GM12878 (cell line): ENCODE data around the gene KIF1C. TPM values are rescaled to one million over a fixed set of nuclear protein-coding genes. Genes with fewer than 3 reads are reported as not detected.

Source experiments
- ATAC-seq: fragments of 200-7000 bp; cut with Tn5 transposase; 3 replicates; pipeline ENCODE4 v1.9.1; 2020; ENCODE audit warnings: mild to moderate bottlenecking, moderate library complexity
- BruUV-seq: library from RNA; stranded (reverse); fragments of 400-500 nt; replicated peaks from 2 replicates; lab custom pipeline; 2021; lab: Mats Ljungman, UMichigan
- CTCF ChIA-PET: fragments of 300-600 bp; sonication (Branson Sonifier 250); formaldehyde crosslinking; extraction: SDS; loops from one replicate; lab custom pipeline; 2021; ENCODE audit warnings: inconsistent platforms; lab: Yijun Ruan, JAX
- POLR2A ChIA-PET: fragments of 350-600 bp; formaldehyde crosslinking; extraction: SDS; loops from one replicate; lab custom pipeline; 2021; ENCODE audit warnings: inconsistent platforms; lab: Charles Lee
- RAD21 ChIA-PET: fragments of 300-600 bp; sonication (Branson Sonifier 250); formaldehyde crosslinking; loops from one replicate; lab custom pipeline; 2023; ENCODE audit warnings: antibody characterized with exemption; ENCODE audit not compliant: unreplicated experiment; lab: Charles Lee
- SMC1A ChIA-PET: fragments of 300-600 bp; sonication (Branson Sonifier 250); formaldehyde crosslinking; loops from one replicate; lab custom pipeline; 2023; ENCODE audit not compliant: unreplicated experiment, uncharacterized antibody; lab: Charles Lee
- DNase-seq: peaks from one replicate; pipeline ENCODE4 v3.0.0-alpha.2; 2011; ENCODE audit warnings: low read depth, low spot score
- FAIRE-seq: peaks from 3 replicates; lab custom pipeline; 2011; peaks lifted over from hg19 to GRCh38; lab: Jason Lieb, UNC
- H2AFZ ChIP-seq: 2 replicates; pipeline ENCODE4 v1.6.0; 2011; ENCODE audit warnings: low read depth, low read length, control low read depth; ENCODE audit not compliant: control insufficient read depth
- H3K27ac ChIP-seq: 2 replicates; pipeline ENCODE4 v1.5.1; 2011; ENCODE audit warnings: control low read depth; ENCODE audit not compliant: control insufficient read depth, insufficient read depth
- H3K27me3 ChIP-seq, 2 experiments: replicated peaks in 1 of 2; 2 replicates each; pipeline versions ENCODE4 v1.6.0 to v1.6.1; 2011; ENCODE audit warnings: low read length in 1 of 2; ENCODE audit not compliant: control insufficient read depth in 2 of 2, insufficient read depth in 2 of 2
- H3K36me3 ChIP-seq, 2 experiments: 2 replicates each; pipeline ENCODE4 v1.5.1; 2011; ENCODE audit warnings: low read length in 1 of 2; ENCODE audit not compliant: control insufficient read depth in 2 of 2, insufficient read depth in 2 of 2
- H3K4me1 ChIP-seq: 2 replicates; pipeline ENCODE4 v1.6.1; 2011; ENCODE audit warnings: mild to moderate bottlenecking, low read length, moderate library complexity, mixed read lengths; ENCODE audit not compliant: control insufficient read depth, insufficient read depth
- H3K4me2 ChIP-seq: 2 replicates; pipeline ENCODE4 v1.6.0; 2011; ENCODE audit warnings: control low read depth; ENCODE audit not compliant: control insufficient read depth, insufficient read depth
- H3K4me3 ChIP-seq: fragments of 200-600 bp; sonication (generic); 2 replicates; pipeline ENCODE4 v1.5.1; 2016
- H3K79me2 ChIP-seq: 2 replicates; pipeline ENCODE4 v1.6.0; 2011; ENCODE audit warnings: low read length; ENCODE audit not compliant: control insufficient read depth, insufficient read depth
- H3K9ac ChIP-seq: 2 replicates; pipeline ENCODE4 v1.8.0; 2011; ENCODE audit warnings: low read length, control low read depth, mixed read lengths; ENCODE audit not compliant: control insufficient read depth, insufficient read depth
- H3K9me3 ChIP-seq: replicated peaks from 3 replicates; pipeline ENCODE4 v1.5.1; 2011; ENCODE audit warnings: mild to moderate bottlenecking, low read length; ENCODE audit not compliant: control insufficient read depth, insufficient read depth
- H4K20me1 ChIP-seq: 2 replicates; pipeline ENCODE4 v1.6.0; 2011; ENCODE audit not compliant: control insufficient read depth, insufficient read depth
- ATF7 ChIP-seq: fragments of 450-650 bp; IDR thresholded peaks from 2 replicates; pipeline ENCODE4 v1.6.1; 2016; ENCODE audit warnings: low read depth, mild to moderate bottlenecking
- BRCA1 ChIP-seq: IDR thresholded peaks from 2 replicates; pipeline ENCODE4 v1.6.1; 2011; ENCODE audit warnings: low read depth, low read length, improper control_type of control experiment
- EGR1 ChIP-seq, 2 experiments: IDR thresholded peaks; 1 replicate in 1 of 2; 2 replicates in 1 of 2; pipeline ENCODE4 v1.6.1; 2011 to 2012; ENCODE audit warnings: low read depth in 2 of 2, low read length in 2 of 2, borderline replicate concordance in 1 of 2, mild to moderate bottlenecking in 1 of 2, moderate library complexity in 1 of 2
- HDGF ChIP-seq: fragments of 450-650 bp; IDR thresholded peaks from 2 replicates; pipeline ENCODE4 v1.6.1; 2016; ENCODE audit warnings: antibody characterized with exemption
- IKZF1 ChIP-seq: fragments of 450-650 bp; conservative IDR thresholded peaks from 2 replicates; pipeline ENCODE4 v1.6.1; 2017; ENCODE audit warnings: antibody characterized with exemption, mild to moderate bottlenecking
- KLF5 ChIP-seq: fragments of 450-650 bp; IDR thresholded peaks from 2 replicates; pipeline ENCODE4 v1.6.1; 2014; ENCODE audit warnings: mild to moderate bottlenecking; ENCODE audit not compliant: partially characterized antibody
- MTA2 ChIP-seq: fragments of 450-650 bp; IDR thresholded peaks from 2 replicates; pipeline ENCODE4 v1.6.1; 2016; ENCODE audit warnings: low read depth, mild to moderate bottlenecking, moderate library complexity
- NBN ChIP-seq: fragments of 450-650 bp; IDR thresholded peaks from 2 replicates; pipeline ENCODE4 v1.6.1; 2016
- TCF12 ChIP-seq: IDR thresholded peaks from 2 replicates; pipeline ENCODE4 v1.6.1; 2011; ENCODE audit warnings: low read depth, mild to moderate bottlenecking, low read length
- YBX1 ChIP-seq: fragments of 450-650 bp; IDR thresholded peaks from 2 replicates; pipeline ENCODE4 v1.6.1; 2016; ENCODE audit warnings: antibody characterized with exemption
- WGBS: methylation state at CpG from one replicate; pipeline ENCODE4 v1.1.6; 2016; ENCODE audit warnings: low lambda C conversion rate; ENCODE audit not compliant: insufficient replicate concordance, insufficient coverage; ENCODE audit errors: missing lambda C conversion rate; 5-methylcytosine and 5-hydroxymethylcytosine counted together
- in situ Hi-C: fragments of 300-500 bp; cut with MboI; formaldehyde crosslinking; loops from 9 replicates; pipeline ENCODE4 v1.14.3; 2018; ENCODE audit warnings: mixed read lengths
- intact Hi-C: fragments of 100-400 bp; cut with micrococcal nuclease; formaldehyde crosslinking; loops from one replicate; pipeline ENCODE4 v1.14.2; 2022; ENCODE audit not compliant: unreplicated experiment
- polyA plus RNA-seq, 11 experiments: library from polyadenylated mRNA; depleted of rRNA in 4 of 11; unstranded in 6 of 11; stranded (reverse) in 5 of 11; fragments of >200 nt; fragmentation: Nextera tagmentation in 4 of 11; fragmentation: Illumina TruSeq in 1 of 11; extraction: Ambion mirVana in 4 of 11; extraction: Trizol in 1 of 11; gene quantifications; 1 replicate in 1 of 11; 2 replicates in 10 of 11; pipeline versions ENCODE4 v1.2.1 to v1.2.3, GENCODE V29; 2011 to 2016; ENCODE audit warnings: inconsistent platforms in 2 of 11, missing spikeins in 2 of 11, low read depth in 1 of 11
- total RNA-seq, 4 experiments: library from RNA; depleted of rRNA in 3 of 4; stranded (reverse); fragments of >200 nt in 3 of 4; fragmentation: Illumina TruSeq in 1 of 4; extraction: Trizol in 1 of 4; gene quantifications; 2 replicates each; pipeline versions ENCODE4 v1.2.1 to v1.2.3, GENCODE V29; 2013 to 2021
- TF ChIP-seq, protein P1 (sequence below): fragments of 450-650 bp; IDR thresholded peaks from 2 replicates; pipeline ENCODE4 v1.6.1; 2016; ENCODE audit warnings: mild to moderate bottlenecking
- TF ChIP-seq, protein P2 (sequence below): fragments of 450-650 bp; IDR thresholded peaks from 2 replicates; pipeline ENCODE4 v1.6.1; 2017; ENCODE audit warnings: mild to moderate bottlenecking, low read depth, inconsistent platforms; ENCODE audit not compliant: poor library complexity, severe bottlenecking

The KIF1C gene
- total and polyA plus RNA-seq, 10 of the 15 experiments (the other 5 are each of a cell fraction or from before 2014, with no cell fraction given) = 1.4 to 65.9 (median 21.1) TPM

DNA sequence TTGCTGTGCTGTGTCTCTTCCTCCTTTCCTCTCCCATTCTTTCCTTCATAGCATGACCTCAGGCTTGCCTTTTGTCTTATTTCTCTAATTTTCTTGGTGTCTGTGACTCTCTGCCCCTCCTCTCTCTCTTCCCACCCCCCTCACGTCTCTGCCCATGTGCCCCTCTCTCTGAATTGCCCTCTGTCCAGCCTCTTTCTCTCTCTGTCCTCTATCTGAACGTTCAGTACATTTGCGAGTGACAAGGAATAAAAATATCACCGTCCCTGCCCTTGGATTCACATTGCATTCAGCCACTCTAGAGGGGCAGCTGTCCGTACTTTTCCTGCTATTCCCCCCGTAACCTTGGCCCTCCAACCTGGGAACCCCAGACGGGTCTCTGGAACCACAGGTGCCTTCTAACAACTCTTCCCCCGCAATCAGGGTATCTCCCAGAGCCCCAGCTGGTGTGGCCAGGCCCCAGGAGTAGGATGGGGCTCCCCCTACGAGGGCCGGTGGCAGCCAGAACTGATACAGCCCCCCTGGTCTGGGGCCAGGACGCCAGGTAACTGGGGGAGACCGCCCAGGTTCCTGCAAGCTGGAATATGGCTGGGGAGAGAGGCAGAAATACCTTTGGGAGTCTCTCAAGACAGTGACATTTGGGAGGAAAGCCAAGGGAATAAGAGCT lies 1.8 kb downstream of the KIF1C start:
- TSS peak; percentile 78 for BruUV-seq
- Histone ChIP-seq H3K36me3 (peaks cover 21 to 27% of the 10 kb centered on the region in 2 experiments), H3K4me1 (peaks cover 11% of the 10 kb centered on the region), H3K4me2 (peak overlapping the region; percentile 99), H3K27ac (peak overlapping the region; percentile 76), H4K20me1 (no peaks in the 10 kb centered on the region), H3K9me3 (no peaks in the 10 kb centered on the region), H3K9ac (peak overlapping the region; percentile 87), H3K79me2 (peaks cover 25% of the 10 kb centered on the region), H3K4me3 (peak overlapping the region; percentile 99), H2AFZ (peak overlapping the region; percentile 11; the same call in 1 of the 2 replicates), H3K27me3 (no peaks in the 10 kb centered on the region)
- ATAC-seq (no peak), DNase-seq (no peak), FAIRE-seq (no peak)
- in situ Hi-C loops (no loop called here), intact Hi-C loops (loop anchor here (5.0 kb wide), 1 partner anchor 33 kb away; no protein-coding TSS in a partner anchor)
- POLR2A ChIA-PET = interaction anchor here (0.5 to 3.7 kb wide), 8 partner anchors 10 to 209 kb away, joined by 3 to 22 read pairs (median 4); partner anchors contain the start of genes CAMTA2, PFN1 and ZFP3
- TF ChIP-seq, protein P1, sequence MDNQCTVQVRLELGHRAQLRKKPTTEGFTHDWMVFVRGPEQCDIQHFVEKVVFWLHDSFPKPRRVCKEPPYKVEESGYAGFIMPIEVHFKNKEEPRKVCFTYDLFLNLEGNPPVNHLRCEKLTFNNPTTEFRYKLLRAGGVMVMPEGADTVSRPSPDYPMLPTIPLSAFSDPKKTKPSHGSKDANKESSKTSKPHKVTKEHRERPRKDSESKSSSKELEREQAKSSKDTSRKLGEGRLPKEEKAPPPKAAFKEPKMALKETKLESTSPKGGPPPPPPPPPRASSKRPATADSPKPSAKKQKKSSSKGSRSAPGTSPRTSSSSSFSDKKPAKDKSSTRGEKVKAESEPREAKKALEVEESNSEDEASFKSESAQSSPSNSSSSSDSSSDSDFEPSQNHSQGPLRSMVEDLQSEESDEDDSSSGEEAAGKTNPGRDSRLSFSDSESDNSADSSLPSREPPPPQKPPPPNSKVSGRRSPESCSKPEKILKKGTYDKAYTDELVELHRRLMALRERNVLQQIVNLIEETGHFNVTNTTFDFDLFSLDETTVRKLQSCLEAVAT = peak; percentile 49; the same call in 1 of the 2 replicates
- TF ChIP-seq HDGF (peak; percentile 73; the same call in 1 of the 2 replicates), MTA2 (peak; percentile 25; the same call in 1 of the 2 replicates), IKZF1 (no peak), ATF7 (0 out of 2 replicates have a peak, but pooled peaks have one; percentile 10), TCF12 (peak; percentile 64; the same call in 1 of the 2 replicates), KLF5 (no peak), EGR1 (IDR thresholded peaks at IDR 0.05; ENCODE audit: borderline replicate concordance in 1 of 2, low read depth in 2 of 2, low read length in 2 of 2) (peak in 1 of 2 experiments; percentile 44; a peak in 1 of 3 replicates), NBN (peak; percentile 81; the same call in 1 of the 2 replicates), BRCA1 (no peak), YBX1 (0 out of 2 replicates have a peak, but pooled peaks have one; percentile 47)
- TF ChIP-seq, protein P2, sequence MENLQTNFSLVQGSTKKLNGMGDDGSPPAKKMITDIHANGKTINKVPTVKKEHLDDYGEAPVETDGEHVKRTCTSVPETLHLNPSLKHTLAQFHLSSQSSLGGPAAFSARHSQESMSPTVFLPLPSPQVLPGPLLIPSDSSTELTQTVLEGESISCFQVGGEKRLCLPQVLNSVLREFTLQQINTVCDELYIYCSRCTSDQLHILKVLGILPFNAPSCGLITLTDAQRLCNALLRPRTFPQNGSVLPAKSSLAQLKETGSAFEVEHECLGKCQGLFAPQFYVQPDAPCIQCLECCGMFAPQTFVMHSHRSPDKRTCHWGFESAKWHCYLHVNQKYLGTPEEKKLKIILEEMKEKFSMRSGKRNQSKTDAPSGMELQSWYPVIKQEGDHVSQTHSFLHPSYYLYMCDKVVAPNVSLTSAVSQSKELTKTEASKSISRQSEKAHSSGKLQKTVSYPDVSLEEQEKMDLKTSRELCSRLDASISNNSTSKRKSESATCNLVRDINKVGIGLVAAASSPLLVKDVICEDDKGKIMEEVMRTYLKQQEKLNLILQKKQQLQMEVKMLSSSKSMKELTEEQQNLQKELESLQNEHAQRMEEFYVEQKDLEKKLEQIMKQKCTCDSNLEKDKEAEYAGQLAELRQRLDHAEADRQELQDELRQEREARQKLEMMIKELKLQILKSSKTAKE = peak; percentile 32
- SMC1A ChIA-PET = interaction anchor here (0.9 to 1.5 kb wide), 6 partner anchors 10 to 64 kb away, joined by 3 to 10 read pairs (median 5); partner anchors contain the start of genes RNF167, SLC25A11 and SPAG7
- CTCF ChIA-PET = interaction anchor here (0.7 to 1.6 kb wide), 4 partner anchors 11 to 34 kb away, joined by 3 to 8 read pairs (median 4); no protein-coding TSS in a partner anchor
- 41% methylated on average over 12 of the region's 12 CpGs for WGBS
- RAD21 ChIA-PET = interaction anchor here (1.2 to 1.6 kb wide), 4 partner anchors 11 to 32 kb away, joined by 3 to 5 read pairs (median 4); partner anchors contain the start of gene SPAG7
